GM12878 (cell line): Measurements from ENCODE around the gene ADAMTS2. TPM values are rescaled to one million over a fixed set of nuclear protein-coding genes. Genes with fewer than 3 reads are reported as not detected.

Experiments used
- ATAC-seq: fragments of 200-7000 bp; cut with Tn5 transposase; 3 replicates; pipeline ENCODE4 v1.9.1; 2020; ENCODE audit warnings: mild to moderate bottlenecking, moderate library complexity
- BruUV-seq: library from RNA; stranded (reverse); fragments of 400-500 nt; replicated peaks from 2 replicates; lab custom pipeline; 2021; lab: Mats Ljungman, UMichigan
- CTCF ChIA-PET: fragments of 300-600 bp; sonication (Branson Sonifier 250); formaldehyde crosslinking; extraction: SDS; loops from one replicate; lab custom pipeline; 2021; ENCODE audit warnings: inconsistent platforms; lab: Yijun Ruan, JAX
- POLR2A ChIA-PET: fragments of 350-600 bp; formaldehyde crosslinking; extraction: SDS; loops from one replicate; lab custom pipeline; 2021; ENCODE audit warnings: inconsistent platforms; lab: Charles Lee
- RAD21 ChIA-PET: fragments of 300-600 bp; sonication (Branson Sonifier 250); formaldehyde crosslinking; loops from one replicate; lab custom pipeline; 2023; ENCODE audit warnings: antibody characterized with exemption; ENCODE audit not compliant: unreplicated experiment; lab: Charles Lee
- SMC1A ChIA-PET: fragments of 300-600 bp; sonication (Branson Sonifier 250); formaldehyde crosslinking; loops from one replicate; lab custom pipeline; 2023; ENCODE audit not compliant: unreplicated experiment, uncharacterized antibody; lab: Charles Lee
- DNase-seq: peaks from one replicate; pipeline ENCODE4 v3.0.0-alpha.2; 2011; ENCODE audit warnings: low read depth, low spot score
- FAIRE-seq: peaks from 3 replicates; lab custom pipeline; 2011; peaks lifted over from hg19 to GRCh38; lab: Jason Lieb, UNC
- H2AFZ ChIP-seq: 2 replicates; pipeline ENCODE4 v1.6.0; 2011; ENCODE audit warnings: low read depth, low read length, control low read depth; ENCODE audit not compliant: control insufficient read depth
- H3K27ac ChIP-seq: 2 replicates; pipeline ENCODE4 v1.5.1; 2011; ENCODE audit warnings: control low read depth; ENCODE audit not compliant: control insufficient read depth, insufficient read depth
- H3K27me3 ChIP-seq, 2 experiments: replicated peaks in 1 of 2; 2 replicates each; pipeline versions ENCODE4 v1.6.0 to v1.6.1; 2011; ENCODE audit warnings: low read length in 1 of 2; ENCODE audit not compliant: control insufficient read depth in 2 of 2, insufficient read depth in 2 of 2
- H3K36me3 ChIP-seq, 2 experiments: 2 replicates each; pipeline ENCODE4 v1.5.1; 2011; ENCODE audit warnings: low read length in 1 of 2; ENCODE audit not compliant: control insufficient read depth in 2 of 2, insufficient read depth in 2 of 2
- H3K4me1 ChIP-seq: 2 replicates; pipeline ENCODE4 v1.6.1; 2011; ENCODE audit warnings: mild to moderate bottlenecking, low read length, moderate library complexity, mixed read lengths; ENCODE audit not compliant: control insufficient read depth, insufficient read depth
- H3K4me2 ChIP-seq: 2 replicates; pipeline ENCODE4 v1.6.0; 2011; ENCODE audit warnings: control low read depth; ENCODE audit not compliant: control insufficient read depth, insufficient read depth
- H3K4me3 ChIP-seq: fragments of 200-600 bp; sonication (generic); 2 replicates; pipeline ENCODE4 v1.5.1; 2016
- H3K79me2 ChIP-seq: 2 replicates; pipeline ENCODE4 v1.6.0; 2011; ENCODE audit warnings: low read length; ENCODE audit not compliant: control insufficient read depth, insufficient read depth
- H3K9ac ChIP-seq: 2 replicates; pipeline ENCODE4 v1.8.0; 2011; ENCODE audit warnings: low read length, control low read depth, mixed read lengths; ENCODE audit not compliant: control insufficient read depth, insufficient read depth
- H3K9me3 ChIP-seq: replicated peaks from 3 replicates; pipeline ENCODE4 v1.5.1; 2011; ENCODE audit warnings: mild to moderate bottlenecking, low read length; ENCODE audit not compliant: control insufficient read depth, insufficient read depth
- H4K20me1 ChIP-seq: 2 replicates; pipeline ENCODE4 v1.6.0; 2011; ENCODE audit not compliant: control insufficient read depth, insufficient read depth
- CBX5 ChIP-seq: sonication (generic); IDR thresholded peaks from 2 replicates; pipeline ENCODE4 v1.6.1; 2016; ENCODE audit warnings: low read depth, moderate library complexity, mild to moderate bottlenecking, inconsistent platforms
- CHD2 ChIP-seq: IDR thresholded peaks from 2 replicates; pipeline ENCODE4 v1.6.1; 2011; ENCODE audit warnings: low read depth, low read length, improper control_type of control experiment, borderline replicate concordance
- HDAC2 ChIP-seq: fragments of 200-600 bp; sonication (generic); IDR thresholded peaks from 2 replicates; pipeline ENCODE4 v1.6.1; 2017
- MTA3 ChIP-seq: IDR thresholded peaks from 2 replicates; pipeline ENCODE4 v1.6.1; 2012; ENCODE audit warnings: low read length, inconsistent platforms, borderline replicate concordance
- NKRF ChIP-seq: fragments of 450-650 bp; conservative IDR thresholded peaks from 2 replicates; pipeline ENCODE4 v1.6.1; 2017; ENCODE audit warnings: mild to moderate bottlenecking, moderate library complexity
- POLR2A ChIP-seq: IDR thresholded peaks from 2 replicates; pipeline ENCODE4 v1.6.1; 2011; ENCODE audit warnings: low read depth, mild to moderate bottlenecking, low read length
- RBBP5 ChIP-seq: fragments of 200-600 bp; sonication (generic); conservative IDR thresholded peaks from 2 replicates; pipeline ENCODE4 v1.6.1; 2016
- TAF1 ChIP-seq: IDR thresholded peaks from 2 replicates; pipeline ENCODE4 v1.6.1; 2011; ENCODE audit warnings: mild to moderate bottlenecking, low read depth, low read length, borderline replicate concordance
- TARDBP ChIP-seq: IDR thresholded peaks from 2 replicates; pipeline ENCODE4 v1.6.1; 2016; ENCODE audit warnings: borderline replicate concordance
- TCF12 ChIP-seq: IDR thresholded peaks from 2 replicates; pipeline ENCODE4 v1.6.1; 2011; ENCODE audit warnings: low read depth, mild to moderate bottlenecking, low read length
- WRNIP1 ChIP-seq: IDR thresholded peaks from 2 replicates; pipeline ENCODE4 v1.6.1; 2011; ENCODE audit warnings: low read depth, low read length, improper control_type of control experiment, borderline replicate concordance
- YY1 ChIP-seq: IDR thresholded peaks from 2 replicates; pipeline ENCODE4 v1.6.1; 2011; ENCODE audit warnings: low read depth, mild to moderate bottlenecking, low read length
- ZBTB33 ChIP-seq: fragments of 450-650 bp; IDR thresholded peaks from 2 replicates; pipeline ENCODE4 v1.6.1; 2017; ENCODE audit warnings: mild to moderate bottlenecking
- ZBTB4 ChIP-seq: fragments of 450-650 bp; formaldehyde crosslinking; IDR thresholded peaks from 2 replicates; pipeline ENCODE4 v1.4.0; 2022; ENCODE audit warnings: mild to moderate bottlenecking, moderate library complexity
- WGBS: methylation state at CpG from one replicate; pipeline ENCODE4 v1.1.6; 2016; ENCODE audit warnings: low lambda C conversion rate; ENCODE audit not compliant: insufficient replicate concordance, insufficient coverage; ENCODE audit errors: missing lambda C conversion rate; 5-methylcytosine and 5-hydroxymethylcytosine counted together
- in situ Hi-C: fragments of 300-500 bp; cut with MboI; formaldehyde crosslinking; loops from 9 replicates; pipeline ENCODE4 v1.14.3; 2018; ENCODE audit warnings: mixed read lengths
- intact Hi-C: fragments of 100-400 bp; cut with micrococcal nuclease; formaldehyde crosslinking; loops from one replicate; pipeline ENCODE4 v1.14.2; 2022; ENCODE audit not compliant: unreplicated experiment
- polyA plus RNA-seq, 11 experiments: library from polyadenylated mRNA; depleted of rRNA in 4 of 11; unstranded in 6 of 11; stranded (reverse) in 5 of 11; fragments of >200 nt; fragmentation: Nextera tagmentation in 4 of 11; fragmentation: Illumina TruSeq in 1 of 11; extraction: Ambion mirVana in 4 of 11; extraction: Trizol in 1 of 11; gene quantifications; 1 replicate in 1 of 11; 2 replicates in 10 of 11; pipeline versions ENCODE4 v1.2.1 to v1.2.3, GENCODE V29; 2011 to 2016; ENCODE audit warnings: inconsistent platforms in 2 of 11, missing spikeins in 2 of 11, low read depth in 1 of 11
- total RNA-seq, 4 experiments: library from RNA; depleted of rRNA in 3 of 4; stranded (reverse); fragments of >200 nt in 3 of 4; fragmentation: Illumina TruSeq in 1 of 4; extraction: Trizol in 1 of 4; gene quantifications; 2 replicates each; pipeline versions ENCODE4 v1.2.1 to v1.2.3, GENCODE V29; 2013 to 2021
- TF ChIP-seq, protein P1 (sequence below): fragments of 150-350 bp; IDR thresholded peaks from 2 replicates; pipeline ENCODE4 v1.6.1; 2016; ENCODE audit warnings: low read depth, low read length

Gene ADAMTS2
- total and polyA plus RNA-seq, 10 of the 15 experiments (the other 5 are each of a cell fraction or from before 2014, with no cell fraction given): 0.03 to 0.05 TPM; not detected in 8

DNA sequence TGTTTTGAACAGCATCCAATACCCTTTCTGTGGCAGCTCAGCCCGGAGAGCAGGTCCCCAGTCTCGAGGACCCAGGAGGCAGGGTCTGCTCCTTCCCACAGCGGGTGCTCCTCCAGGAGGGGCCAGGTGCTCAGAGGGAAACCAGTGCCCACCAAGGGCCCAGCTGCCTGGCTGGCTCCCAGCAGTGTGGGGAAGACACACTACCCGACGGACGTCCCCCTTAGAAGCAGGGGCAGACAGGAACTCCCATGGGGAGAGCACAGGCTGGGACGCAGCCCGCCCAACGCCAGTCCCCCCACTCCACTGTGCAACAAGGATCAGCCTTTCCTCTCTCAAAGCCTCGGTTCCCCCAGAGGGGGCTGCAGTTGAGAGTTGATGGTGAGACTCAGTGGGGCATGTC lies 57.6 kb downstream of the ADAMTS2 start (continued):
- TF ChIP-seq WRNIP1 (no peak), RBBP5 (no peak), TCF12 (no peak), YY1 (no peak), CBX5 (no peak)

- BruUV-seq: no TSS peak
- ChIA-PET SMC1A (no interaction called here), RAD21 (no interaction called here), CTCF (no interaction called here), POLR2A (no interaction called here)
- Histone ChIP-seq H3K27me3 (no peaks in the 10 kb centered on the region), H3K27ac (no peak overlapping the region), H3K36me3 (no peaks in the 10 kb centered on the region), H3K9ac (no peak overlapping the region), H3K4me2 (no peak overlapping the region), H3K79me2 (no peaks in the 10 kb centered on the region), H3K4me3 (no peak overlapping the region), H3K9me3 (no peaks in the 10 kb centered on the region; the same call in 2 of the 3 replicates), H3K4me1 (no peaks in the 10 kb centered on the region), H4K20me1 (no peaks in the 10 kb centered on the region), H2AFZ (no peak overlapping the region)
- intact Hi-C loops: no loop called here
- in situ Hi-C loops: no loop called here
- FAIRE-seq (no peak), DNase-seq (no peak), ATAC-seq (no peak)
- WGBS: 35% methylated on average over 13 of the region's 13 CpGs
- no peak for TF ChIP-seq CHD2
- TF ChIP-seq CBX5: no peak
- TF ChIP-seq POLR2A: no peak
- no peak for TF ChIP-seq MTA3
- no peak for TF ChIP-seq TAF1
- no peak for TF ChIP-seq ZBTB33
- no peak for TF ChIP-seq HDAC2
- TF ChIP-seq NKRF: no peak
- TF ChIP-seq, protein P1, sequence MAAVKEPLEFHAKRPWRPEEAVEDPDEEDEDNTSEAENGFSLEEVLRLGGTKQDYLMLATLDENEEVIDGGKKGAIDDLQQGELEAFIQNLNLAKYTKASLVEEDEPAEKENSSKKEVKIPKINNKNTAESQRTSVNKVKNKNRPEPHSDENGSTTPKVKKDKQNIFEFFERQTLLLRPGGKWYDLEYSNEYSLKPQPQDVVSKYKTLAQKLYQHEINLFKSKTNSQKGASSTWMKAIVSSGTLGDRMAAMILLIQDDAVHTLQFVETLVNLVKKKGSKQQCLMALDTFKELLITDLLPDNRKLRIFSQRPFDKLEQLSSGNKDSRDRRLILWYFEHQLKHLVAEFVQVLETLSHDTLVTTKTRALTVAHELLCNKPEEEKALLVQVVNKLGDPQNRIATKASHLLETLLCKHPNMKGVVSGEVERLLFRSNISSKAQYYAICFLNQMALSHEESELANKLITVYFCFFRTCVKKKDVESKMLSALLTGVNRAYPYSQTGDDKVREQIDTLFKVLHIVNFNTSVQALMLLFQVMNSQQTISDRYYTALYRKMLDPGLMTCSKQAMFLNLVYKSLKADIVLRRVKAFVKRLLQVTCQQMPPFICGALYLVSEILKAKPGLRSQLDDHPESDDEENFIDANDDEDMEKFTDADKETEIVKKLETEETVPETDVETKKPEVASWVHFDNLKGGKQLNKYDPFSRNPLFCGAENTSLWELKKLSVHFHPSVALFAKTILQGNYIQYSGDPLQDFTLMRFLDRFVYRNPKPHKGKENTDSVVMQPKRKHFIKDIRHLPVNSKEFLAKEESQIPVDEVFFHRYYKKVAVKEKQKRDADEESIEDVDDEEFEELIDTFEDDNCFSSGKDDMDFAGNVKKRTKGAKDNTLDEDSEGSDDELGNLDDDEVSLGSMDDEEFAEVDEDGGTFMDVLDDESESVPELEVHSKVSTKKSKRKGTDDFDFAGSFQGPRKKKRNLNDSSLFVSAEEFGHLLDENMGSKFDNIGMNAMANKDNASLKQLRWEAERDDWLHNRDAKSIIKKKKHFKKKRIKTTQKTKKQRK: no peak
- no peak for TF ChIP-seq TARDBP
- no peak for TF ChIP-seq ZBTB4 (CRISPR knock-in tag)
These were observed 58.2 kb downstream of the ADAMTS2 start for GRCh38 chr5:179287071-179287470.
